Measurements from ENCODE around the gene OR4F15.

DNA sequence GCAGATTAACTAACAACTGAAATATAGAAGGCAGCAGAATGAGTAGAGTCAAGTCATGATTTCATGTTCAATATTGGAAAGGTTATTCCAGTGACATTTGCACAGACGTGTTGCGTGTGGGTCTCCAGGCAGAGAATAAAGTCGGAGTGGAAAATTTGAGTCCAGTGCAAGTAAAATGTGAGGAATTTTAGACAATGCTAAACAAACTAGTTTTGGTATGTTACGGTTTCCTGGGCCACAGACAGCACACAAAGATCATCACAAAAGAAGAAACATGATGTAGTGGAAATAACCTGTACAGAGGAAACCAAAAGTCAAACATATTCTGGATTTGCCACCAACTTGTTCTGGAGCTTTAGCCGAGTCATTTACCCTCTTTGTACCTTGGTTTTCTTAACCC, 8.3 kb upstream of the OR4F15 start:
- TF ChIP-seq EP300 (IDR thresholded peaks at IDR 0.05; ENCODE audit: borderline replicate concordance) (no peak), TCF12 (IDR thresholded peaks at IDR 0.05; ENCODE audit: low read depth) (no peak), EGR1 (IDR thresholded peaks at IDR 0.05) (no peak), YY1 (IDR thresholded peaks at IDR 0.05; ENCODE audit: low read depth) (no peak), FOXM1 (IDR thresholded peaks at IDR 0.05; ENCODE audit: borderline replicate concordance, low read depth) (no peak)
